H9 (cell line): ENCODE results near the gene C19orf53. TPM values are rescaled to one million over a fixed set of nuclear protein-coding genes. Genes with fewer than 3 reads are reported as not detected.
A peak's percentile ranks its signal among the peaks of the same experiment; 100 is the strongest.
"Not testable (repeated sequence)": the region's sequence is repeated elsewhere in the genome, so short reads cannot be mapped to it uniquely, and the experiment has no call there.

ENCODE experiments used
- DNase-seq: peaks from one replicate; pipeline ENCODE4 v3.0.0-alpha.2; 2017
- H2AFZ ChIP-seq: one replicate; pipeline ENCODE4 v1.6.1; 2013; ENCODE audit warnings: mild to moderate bottlenecking, low read length, control low read depth, moderate library complexity
- H2AK5ac ChIP-seq: 2 replicates; pipeline ENCODE4 v1.6.1; 2013; ENCODE audit warnings: low read length, control low read depth, mixed read lengths; ENCODE audit not compliant: insufficient read length
- H2BK120ac ChIP-seq: one replicate; pipeline ENCODE4 v1.6.1; 2013; ENCODE audit warnings: low read depth, mild to moderate bottlenecking, low read length, control low read depth, inconsistent platforms; ENCODE audit not compliant: poor library complexity, severe bottlenecking
- H2BK12ac ChIP-seq: 2 replicates; pipeline ENCODE4 v1.6.1; 2013; ENCODE audit warnings: low read length, control low read depth, mixed read lengths, low read depth; ENCODE audit not compliant: insufficient read length
- H2BK15ac ChIP-seq: 2 replicates; pipeline ENCODE4 v1.6.1; 2013; ENCODE audit warnings: low read depth, low read length, control low read depth
- H2BK20ac ChIP-seq: one replicate; pipeline ENCODE4 v1.6.1; 2013; ENCODE audit warnings: low read depth, mild to moderate bottlenecking, low read length, control low read depth, inconsistent platforms; ENCODE audit not compliant: poor library complexity, severe bottlenecking
- H2BK5ac ChIP-seq: 2 replicates; pipeline ENCODE4 v1.6.1; 2013; ENCODE audit warnings: low read length, control low read depth, mixed read lengths; ENCODE audit not compliant: insufficient read length
- H3K14ac ChIP-seq: 2 replicates; pipeline ENCODE4 v1.6.1; 2013; ENCODE audit warnings: low read length, control low read depth; ENCODE audit not compliant: insufficient read depth
- H3K18ac ChIP-seq: 2 replicates; pipeline ENCODE4 v1.6.1; 2013; ENCODE audit warnings: low read depth, mild to moderate bottlenecking, mixed read lengths, low read length, control low read depth; ENCODE audit not compliant: insufficient read length
- H3K23ac ChIP-seq: 2 replicates; pipeline ENCODE4 v1.6.1; 2013; ENCODE audit warnings: low read length, control low read depth, mixed read lengths, low read depth; ENCODE audit not compliant: insufficient read length
- H3K23me2 ChIP-seq: 2 replicates; pipeline ENCODE4 v1.6.1; 2013; ENCODE audit warnings: low read depth, mild to moderate bottlenecking, mixed read lengths, low read length, control low read depth; ENCODE audit not compliant: insufficient read length, poor library complexity, severe bottlenecking
- H3K27ac ChIP-seq: 2 replicates; pipeline ENCODE4 v1.5.1; 2013; ENCODE audit warnings: low read length, control low read depth, mixed read lengths, low read depth; ENCODE audit not compliant: insufficient read length
- H3K27me3 ChIP-seq: 2 replicates; pipeline ENCODE4 v1.6.1; 2013; ENCODE audit warnings: low read length, control low read depth, inconsistent platforms; ENCODE audit not compliant: insufficient read depth
- H3K4ac ChIP-seq: 2 replicates; pipeline ENCODE4 v1.6.1; 2013; ENCODE audit warnings: low read depth, mild to moderate bottlenecking, control low read depth, inconsistent platforms, low read length, moderate library complexity
- H3K4me1 ChIP-seq: 2 replicates; pipeline ENCODE4 v1.6.1; 2013; ENCODE audit warnings: low read length, control low read depth, inconsistent platforms; ENCODE audit not compliant: insufficient read depth
- H3K4me2 ChIP-seq: 2 replicates; pipeline ENCODE4 v1.6.1; 2013; ENCODE audit warnings: low read length, control low read depth, mixed read lengths; ENCODE audit not compliant: insufficient read length, insufficient read depth
- H3K56ac ChIP-seq: 2 replicates; pipeline ENCODE4 v1.6.1; 2013; ENCODE audit warnings: low read depth, mild to moderate bottlenecking, mixed read lengths, low read length, control low read depth; ENCODE audit not compliant: insufficient read length
- H3K79me1 ChIP-seq: 2 replicates; pipeline ENCODE4 v1.6.1; 2013; ENCODE audit warnings: low read depth, mild to moderate bottlenecking, moderate library complexity, low read length, control low read depth, inconsistent platforms; ENCODE audit not compliant: insufficient read depth, poor library complexity, severe bottlenecking
- H3K79me2 ChIP-seq: 2 replicates; pipeline ENCODE4 v1.6.1; 2013; ENCODE audit warnings: low read length, control low read depth, inconsistent platforms; ENCODE audit not compliant: insufficient read depth
- H3K9ac ChIP-seq: 2 replicates; pipeline ENCODE4 v1.6.1; 2013; ENCODE audit warnings: low read length, control low read depth, mixed read lengths; ENCODE audit not compliant: insufficient read length; ENCODE audit errors: extremely low read depth
- H3K9me3 ChIP-seq: one replicate; pipeline ENCODE4 v1.6.1; 2013; ENCODE audit warnings: low read depth, low read length, inconsistent platforms; ENCODE audit not compliant: control insufficient read depth
- H3T11ph ChIP-seq: one replicate; pipeline ENCODE4 v1.6.1; 2013; ENCODE audit warnings: mild to moderate bottlenecking, low read length, control low read depth, inconsistent platforms
- H4K20me1 ChIP-seq: one replicate; pipeline ENCODE4 v1.6.1; 2013; ENCODE audit not compliant: control insufficient read depth, insufficient read length, insufficient read depth
- H4K5ac ChIP-seq: 2 replicates; pipeline ENCODE4 v1.6.1; 2013; ENCODE audit warnings: low read depth, mild to moderate bottlenecking, mixed read lengths, low read length, control low read depth; ENCODE audit not compliant: insufficient read length
- H4K8ac ChIP-seq: replicated peaks from 2 replicates; pipeline ENCODE4 v1.6.1; 2013; ENCODE audit warnings: low read length, control low read depth, mixed read lengths, low read depth; ENCODE audit not compliant: insufficient read length
- H4K91ac ChIP-seq: 2 replicates; pipeline ENCODE4 v1.6.1; 2013; ENCODE audit warnings: low read depth, mild to moderate bottlenecking, moderate library complexity, mixed read lengths, low read length, control low read depth; ENCODE audit not compliant: insufficient read length
- H3K27ac Mint-ChIP-seq, 3 experiments: 2 replicates in 2 of 3; 3 replicates in 1 of 3; pipeline ENCODE4 v1.8.0; 2020 to 2021; ENCODE audit warnings: mixed read lengths in 3 of 3, mild to moderate bottlenecking in 1 of 3, moderate library complexity in 1 of 3
- H3K27me3 Mint-ChIP-seq: 2 replicates; pipeline ENCODE4 v1.8.0; 2021; ENCODE audit warnings: low read depth, mild to moderate bottlenecking, moderate library complexity, mixed read lengths
- H3K36me3 Mint-ChIP-seq, 3 experiments: 2 replicates in 2 of 3; 3 replicates in 1 of 3; pipeline ENCODE4 v1.8.0; 2020 to 2021; ENCODE audit warnings: low read depth in 3 of 3, mixed read lengths in 3 of 3; ENCODE audit not compliant: insufficient read depth in 1 of 3
- H3K4me1 Mint-ChIP-seq, 2 experiments: 2 replicates each; pipeline ENCODE4 v1.8.0; 2020; ENCODE audit warnings: mixed read lengths in 2 of 2
- H3K4me3 Mint-ChIP-seq, 2 experiments: 2 replicates in 1 of 2; 3 replicates in 1 of 2; pipeline ENCODE4 v1.8.0; 2020 to 2021; ENCODE audit warnings: mild to moderate bottlenecking in 2 of 2, mixed read lengths in 2 of 2, moderate library complexity in 1 of 2
- H3K9me3 Mint-ChIP-seq, 2 experiments: 2 replicates in 1 of 2; 3 replicates in 1 of 2; pipeline ENCODE4 v1.8.0; 2020; ENCODE audit warnings: mild to moderate bottlenecking in 2 of 2, mixed read lengths in 2 of 2, moderate library complexity in 1 of 2
- CTCF ChIP-seq: fragments of 200-600 bp; sonication (generic); conservative IDR thresholded peaks from 3 replicates; pipeline ENCODE4 v1.8.0; 2021; ENCODE audit warnings: antibody characterized with exemption, mild to moderate bottlenecking
- WGBS: extraction: QIAGEN DNeasy Blood & Tissue Kit; methylation state at CpG from one replicate; pipeline ENCODE4 v1.1.7; 2013; ENCODE audit warnings: missing lambda C conversion rate, low lambda C conversion rate, mixed read lengths; ENCODE audit not compliant: insufficient read length; ENCODE audit errors: extremely low coverage; 5-methylcytosine and 5-hydroxymethylcytosine counted together
- total RNA-seq: library from RNA; stranded (reverse); gene quantifications from 2 replicates; pipeline ENCODE4 v1.2.1, GENCODE V29; 2021

The C19orf53 gene
- total RNA-seq, 1 experiment from 2014 or later, result 129 TPM

- no peak overlapping the region for H2AFZ ChIP-seq
- Mint-ChIP-seq H3K4me3 (peak overlapping the region in 1 of 2 experiments; percentile 5; a peak in 1 of 5 replicates), H3K4me1 (peaks cover 13 to 17% of the 10 kb centered on the region in 2 experiments), H3K9me3 (no peaks in the 10 kb centered on the region; a peak in 1 of 5 replicates), H3K36me3 (peaks cover 35 to 48% (median 43%) of the 10 kb centered on the region in 3 experiments), H3K27ac (no peak overlapping the region), H3K27me3 (peaks cover 1% of the 10 kb centered on the region; the same call in 1 of the 2 replicates)
- DNase-seq, result no peak
- no peak overlapping the region for H3K23ac ChIP-seq
- H4K91ac ChIP-seq, result no peak overlapping the region
- no peak overlapping the region for H3T11ph ChIP-seq
- H3K23me2 ChIP-seq, result no peaks in the 10 kb centered on the region
- H2BK120ac ChIP-seq, result no peak overlapping the region
- H4K8ac ChIP-seq, result no peak overlapping the region
- no peaks in the 10 kb centered on the region for H3K27me3 ChIP-seq
- H3K4me2 ChIP-seq, result no peak overlapping the region
- no peak overlapping the region for H2BK20ac ChIP-seq
- H2AK5ac ChIP-seq, result no peak overlapping the region
- no peaks in the 10 kb centered on the region for H3K9me3 ChIP-seq
- H3K4ac ChIP-seq, result no peak overlapping the region
- H3K79me1 ChIP-seq, result no peaks in the 10 kb centered on the region
- no peak overlapping the region for H2BK5ac ChIP-seq
- H3K14ac ChIP-seq, result no peak overlapping the region
- no peak overlapping the region for H3K18ac ChIP-seq
- H3K56ac ChIP-seq, result no peak overlapping the region
- no peak overlapping the region for H3K9ac ChIP-seq
- no peak overlapping the region for H3K27ac ChIP-seq
- peaks cover 11% of the 10 kb centered on the region; the same call in 1 of the 2 replicates for H3K79me2 ChIP-seq
- peaks cover 5% of the 10 kb centered on the region for H3K4me1 ChIP-seq
- TF ChIP-seq CTCF, result no peak
- no peak overlapping the region for H4K5ac ChIP-seq
- no peak overlapping the region for H2BK12ac ChIP-seq
- no CpG with 5 or more reads among the region's 6 CpGs for WGBS
- no peak overlapping the region for H2BK15ac ChIP-seq
- H4K20me1 ChIP-seq, result no peaks in the 10 kb centered on the region
Observed at GRCh38 chr19:13778847-13779246, 4.6 kb downstream of the C19orf53 start.

GRCh38 chr19:13779794-13780193 is 5.5 kb downstream of the C19orf53 start:
- H3K23me2 ChIP-seq, H3K27ac ChIP-seq, H3K4me2 ChIP-seq, H2BK15ac ChIP-seq, DNase-seq, H3K27me3 Mint-ChIP-seq, H2BK20ac ChIP-seq, H4K20me1 ChIP-seq, H3K9me3 ChIP-seq, H3K27ac Mint-ChIP-seq, H3K9ac ChIP-seq, H3K4me1 ChIP-seq, H2AK5ac ChIP-seq, H2BK120ac ChIP-seq, H3K18ac ChIP-seq, H4K5ac ChIP-seq, H3K4me3 Mint-ChIP-seq, H2AFZ ChIP-seq, H4K91ac ChIP-seq, H4K8ac ChIP-seq, H3K27me3 ChIP-seq, H3K14ac ChIP-seq, H3K23ac ChIP-seq, H2BK5ac ChIP-seq, H3K4ac ChIP-seq, H3T11ph ChIP-seq, H2BK12ac ChIP-seq, H3K9me3 Mint-ChIP-seq, H3K56ac ChIP-seq, H3K79me1 ChIP-seq: not testable (repeated sequence)
- peaks cover 12 to 20% of the 10 kb centered on the region in 2 experiments for H3K4me1 Mint-ChIP-seq
- WGBS, result no CpG with 5 or more reads among the region's 8 CpGs
- peaks cover 11% of the 10 kb centered on the region; the same call in 1 of the 2 replicates for H3K79me2 ChIP-seq
- peaks cover 35 to 43% (median 42%) of the 10 kb centered on the region in 3 experiments for H3K36me3 Mint-ChIP-seq
